Common myeloid progenitor, CD34-positive (primary cell): ENCODE data around the gene TMEM131.

Source experiments
- CTCF ChIA-PET: fragments of 350-600 bp; sonication (Branson Sonifier 250); formaldehyde crosslinking; loops from one replicate; lab custom pipeline; 2021; ENCODE audit warnings: antibody characterized with exemption; lab: Charles Lee
- POLR2A ChIA-PET: fragments of 350-600 bp; sonication (Branson Sonifier 250); formaldehyde crosslinking; loops from one replicate; lab custom pipeline; 2021; ENCODE audit warnings: antibody characterized with exemption; lab: Charles Lee
- DNase-seq, 3 donors: peaks; one replicate each; pipeline versions ENCODE4 v3.0.0 to v3.0.0-alpha.2; 2013
- H3K27ac ChIP-seq, 2 experiments: 1 replicate in 1 of 2; 2 replicates in 1 of 2; pipeline ENCODE4 v1.7.0; 2013; ENCODE audit warnings: inconsistent platforms in 2 of 2, low read length in 2 of 2, mild to moderate bottlenecking in 2 of 2, low read depth in 1 of 2, moderate library complexity in 1 of 2; ENCODE audit not compliant: severe bottlenecking in 2 of 2, insufficient read depth in 1 of 2, poor library complexity in 1 of 2
- H3K27me3 ChIP-seq, 5 experiments: replicated peaks in 2 of 5; 1 replicate in 3 of 5; 2 replicates in 2 of 5; pipeline versions ENCODE4 v1.6.1 to v1.7.0; 2013; ENCODE audit warnings: low read length in 4 of 5, mild to moderate bottlenecking in 2 of 5, moderate library complexity in 2 of 5, inconsistent platforms in 1 of 5; ENCODE audit not compliant: insufficient read depth in 5 of 5, control insufficient read depth in 4 of 5
- H3K36me3 ChIP-seq, 4 experiments: 1 replicate in 2 of 4; 2 replicates in 2 of 4; pipeline versions ENCODE4 v1.6.1 to v1.7.0; 2013; ENCODE audit warnings: low read length in 3 of 4, control low read depth in 1 of 4, mild to moderate bottlenecking in 1 of 4; ENCODE audit not compliant: control insufficient read depth in 4 of 4, insufficient read depth in 4 of 4
- H3K4me1 ChIP-seq, 4 experiments: 1 replicate in 3 of 4; 2 replicates in 1 of 4; pipeline versions ENCODE4 v1.6.1 to v1.7.1; 2013; ENCODE audit warnings: low read length in 3 of 4, mild to moderate bottlenecking in 3 of 4, control low read depth in 1 of 4, inconsistent platforms in 1 of 4, moderate library complexity in 1 of 4; ENCODE audit not compliant: control insufficient read depth in 4 of 4, insufficient read depth in 4 of 4; ENCODE audit errors: control extremely low read depth in 1 of 4
- H3K4me3 ChIP-seq, 7 experiments: 1 replicate in 4 of 7; 2 replicates in 3 of 7; pipeline versions ENCODE4 v1.5.1 to v1.7.0; 2013; ENCODE audit warnings: mild to moderate bottlenecking in 7 of 7, low read length in 6 of 7, moderate library complexity in 6 of 7, inconsistent platforms in 2 of 7, low read depth in 2 of 7, control low read depth in 1 of 7; ENCODE audit not compliant: insufficient read depth in 4 of 7, control insufficient read depth in 1 of 7; ENCODE audit errors: extremely low read depth in 1 of 7
- H3K9me3 ChIP-seq, 5 experiments: 1 replicate in 4 of 5; 2 replicates in 1 of 5; pipeline versions ENCODE4 v1.6.1 to v1.7.1; 2013; ENCODE audit warnings: low read length in 4 of 5, mild to moderate bottlenecking in 2 of 5, inconsistent platforms in 1 of 5, low read depth in 1 of 5, moderate library complexity in 1 of 5; ENCODE audit not compliant: control insufficient read depth in 4 of 5, insufficient read depth in 2 of 5; ENCODE audit errors: control extremely low read depth in 1 of 5
- WGBS: methylation state at CpG from one replicate; pipeline ENCODE4 v1.1.5; 2013; ENCODE audit not compliant: insufficient coverage; 5-methylcytosine and 5-hydroxymethylcytosine counted together

TMEM131 gene

DNA sequence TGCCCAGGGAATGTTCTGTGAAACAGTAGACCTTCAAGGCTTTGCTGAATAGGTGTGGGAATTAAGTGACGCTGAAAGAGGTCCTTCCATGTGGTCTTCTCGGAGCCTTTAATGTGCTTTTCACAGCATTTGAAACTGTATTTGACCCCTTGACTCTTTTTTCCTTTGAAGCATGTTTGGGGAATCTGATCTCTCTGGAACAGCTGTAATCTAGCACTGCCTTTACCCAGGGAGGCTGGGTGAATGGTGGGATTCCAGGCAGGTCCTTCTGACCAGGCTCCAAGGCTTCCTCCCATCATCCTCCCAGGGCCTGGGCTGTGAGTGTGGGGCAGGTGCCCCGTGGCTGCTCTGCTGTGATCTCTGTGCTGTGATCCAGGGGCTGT is 278.1 kb downstream of the TMEM131 start:
- POLR2A ChIA-PET, result no interaction called here
- Histone ChIP-seq H3K4me3 (no peak overlapping the region), H3K4me1 (peaks cover 2 to 52% (median 47%) of the 10 kb centered on the region in 4 experiments), H3K36me3 (no peaks in the 10 kb centered on the region), H3K9me3 (no peaks in the 10 kb centered on the region), H3K27ac (no peak overlapping the region), H3K27me3 (no peaks in the 10 kb centered on the region)
- no peak for DNase-seq
- WGBS, result 100% methylated on average over 2 of the region's 3 CpGs
- CTCF ChIA-PET, result interaction anchor here (1.1 to 11.6 kb wide), 10 partner anchors 8 to 31 kb away, joined by 3 to 108 read pairs (median 5); no protein-coding TSS in a partner anchor

DNA sequence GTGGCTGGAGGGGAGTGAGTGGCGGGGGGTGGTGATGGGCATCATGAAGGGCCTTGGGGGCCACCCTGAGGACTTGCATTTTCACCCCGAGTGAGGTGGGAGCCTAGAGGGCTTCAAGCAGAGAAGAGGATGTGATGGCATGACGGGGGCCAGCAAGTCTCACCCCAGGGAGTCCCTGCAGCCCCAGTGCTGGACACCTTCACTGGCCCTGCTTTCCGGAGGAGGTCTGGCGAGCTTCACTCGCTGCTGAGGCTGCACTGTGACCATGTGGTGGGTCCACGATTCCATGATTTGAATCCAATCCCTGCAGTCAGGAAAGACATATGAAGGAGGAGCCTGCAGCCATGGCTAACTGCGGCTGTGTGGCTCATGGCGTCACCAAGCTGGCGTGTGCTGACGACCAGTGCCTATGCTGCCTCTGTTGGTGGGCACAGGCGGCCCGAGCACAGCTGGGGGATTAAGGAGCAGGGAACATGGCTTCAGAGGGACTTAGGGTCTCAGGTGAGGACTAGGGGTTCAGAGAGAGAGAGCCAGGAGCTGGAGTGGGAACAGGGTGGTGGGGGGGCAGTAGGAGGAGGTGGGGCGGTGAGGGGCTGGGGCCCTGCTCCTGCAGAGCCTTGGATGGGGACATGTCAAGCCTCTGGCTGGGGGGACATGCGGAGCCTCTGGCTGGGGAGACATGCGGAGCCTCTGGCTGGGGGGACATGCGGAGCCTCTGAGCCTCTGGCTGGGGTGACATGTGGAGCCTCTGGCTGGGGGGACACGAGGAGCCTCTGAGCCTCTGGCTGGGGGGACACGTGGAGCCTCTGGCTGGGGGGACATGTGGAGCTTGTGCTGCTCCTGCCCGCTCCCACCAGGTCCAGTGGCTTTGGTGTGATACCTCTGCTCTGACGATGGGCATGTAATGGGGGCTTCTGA is 278.8 kb downstream of the TMEM131 start:
- no peak overlapping the region for H3K27ac ChIP-seq
- ChIA-PET CTCF (interaction anchor here (1.1 to 11.6 kb wide), 6 partner anchors 10 to 31 kb away, joined by 3 to 108 read pairs (median 4); no protein-coding TSS in a partner anchor), POLR2A (no interaction called here)
- no peak overlapping the region for H3K4me3 ChIP-seq
- H3K36me3 ChIP-seq, result no peaks in the 10 kb centered on the region
- no peaks in the 10 kb centered on the region for H3K9me3 ChIP-seq
- DNase-seq, result no peak
- no peaks in the 10 kb centered on the region for H3K27me3 ChIP-seq
- peaks cover 2 to 54% (median 50%) of the 10 kb centered on the region in 4 experiments for H3K4me1 ChIP-seq
- 97% methylated on average over 20 of the region's 21 CpGs for WGBS

DNA sequence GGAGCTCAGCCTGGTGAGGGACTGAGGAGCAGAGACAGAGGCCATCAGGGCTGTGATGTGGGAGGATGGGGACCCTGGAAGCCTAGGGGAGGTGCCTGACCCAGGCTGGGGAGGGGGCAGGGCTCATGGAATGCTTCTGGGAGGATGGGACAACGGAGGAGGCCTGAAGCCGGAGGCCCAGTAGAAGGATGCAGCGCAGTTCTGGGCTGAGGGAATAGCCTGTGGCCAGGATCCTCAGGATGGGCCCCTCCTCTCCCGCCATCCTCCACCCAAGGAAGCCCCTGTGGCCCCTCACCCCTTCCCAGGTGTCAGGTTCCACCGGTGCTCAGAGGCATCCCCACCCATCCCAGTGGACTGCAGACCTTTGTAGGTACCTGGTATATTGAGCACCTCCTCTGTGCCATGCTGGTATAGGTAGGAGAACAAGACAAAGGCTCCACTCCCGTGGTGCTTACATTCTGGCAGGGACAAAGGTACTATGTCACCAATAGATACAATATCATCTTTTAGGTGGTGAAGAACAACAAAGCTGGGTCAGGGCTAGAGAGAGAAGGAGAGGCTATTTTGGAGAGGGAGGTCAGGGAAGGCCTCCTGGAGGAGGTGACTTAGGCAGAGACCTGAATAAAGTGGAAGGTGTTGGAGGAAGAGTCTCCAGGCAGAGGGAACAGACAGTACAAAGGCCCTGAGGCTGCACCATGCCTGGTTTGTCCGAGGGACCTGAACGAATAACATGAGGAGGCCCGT is 279.6 kb downstream of the TMEM131 start:
- ChIA-PET CTCF (interaction anchor here (0.7 to 11.6 kb wide), 3 partner anchors 10 to 25 kb away, joined by 3 to 108 read pairs (median 3); no protein-coding TSS in a partner anchor), POLR2A (no interaction called here)
- peaks cover 2 to 54% (median 50%) of the 10 kb centered on the region in 4 experiments for H3K4me1 ChIP-seq
- H3K9me3 ChIP-seq, result no peaks in the 10 kb centered on the region
- 100% methylated on average over 6 of the region's 9 CpGs for WGBS
- no peak overlapping the region for H3K27ac ChIP-seq
- no peak overlapping the region for H3K4me3 ChIP-seq
- no peaks in the 10 kb centered on the region for H3K27me3 ChIP-seq
- H3K36me3 ChIP-seq, result no peaks in the 10 kb centered on the region
- DNase-seq, result no peak

- POLR2A ChIA-PET, result no interaction called here
- H3K4me3 ChIP-seq, result no peak overlapping the region
- no peak for DNase-seq
- no peaks in the 10 kb centered on the region for H3K27me3 ChIP-seq
- WGBS, result 93% methylated on average over 10 of the region's 13 CpGs
- H3K9me3 ChIP-seq, result no peaks in the 10 kb centered on the region
- H3K27ac ChIP-seq, result no peak overlapping the region
- no peaks in the 10 kb centered on the region for H3K36me3 ChIP-seq
- H3K4me1 ChIP-seq, result peaks cover 2 to 55% (median 50%) of the 10 kb centered on the region in 4 experiments
- CTCF ChIA-PET, result interaction anchor here (10.5 to 11.6 kb wide), 2 partner anchors 16 to 29 kb away, joined by 108 to 131 read pairs; no protein-coding TSS in a partner anchor
These were observed 280.6 kb downstream of the TMEM131 start for GRCh38 chr2:97714950-97715652.

DNA sequence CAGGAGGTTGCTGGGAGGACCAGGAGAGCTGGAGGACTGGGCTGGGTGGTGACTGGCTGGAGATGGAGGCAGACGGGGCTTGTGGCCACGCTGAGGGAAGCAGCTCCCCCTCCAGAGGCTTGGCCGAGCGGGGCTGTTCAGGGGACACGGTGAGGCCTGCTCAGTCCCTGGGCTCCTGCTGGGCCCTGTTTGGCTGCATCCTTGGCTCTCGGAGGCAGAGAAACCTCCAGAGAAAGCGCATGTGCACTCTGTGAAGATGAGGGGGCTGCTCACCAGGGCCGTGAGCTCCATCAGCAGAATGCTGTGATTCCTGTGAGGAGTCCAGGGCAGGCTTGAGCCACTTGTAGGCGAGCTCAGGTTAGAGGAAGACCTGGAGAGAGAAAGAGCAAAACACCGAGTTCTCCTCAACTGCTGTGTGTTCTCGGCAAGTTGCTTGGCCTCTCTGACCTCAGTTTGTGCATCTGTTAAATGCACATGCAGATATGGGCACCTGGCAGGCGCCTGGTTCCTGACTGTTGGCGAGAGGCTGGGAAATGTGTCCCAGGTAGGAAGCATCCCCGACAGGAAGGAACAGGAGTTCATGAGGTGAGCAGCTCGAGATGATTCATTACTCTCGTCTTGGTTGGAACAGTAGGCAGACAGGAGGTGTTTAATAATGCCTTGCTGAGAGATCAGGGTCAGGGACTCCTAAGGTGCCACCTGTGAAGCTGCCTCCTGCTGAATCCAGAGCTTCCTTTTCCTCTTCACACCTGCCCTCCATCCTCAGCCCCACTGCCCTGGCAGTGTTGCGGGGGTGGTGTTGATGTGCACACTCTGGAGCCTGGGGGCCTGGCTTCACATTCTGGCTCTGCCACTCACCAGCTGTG is 281.4 kb downstream of the TMEM131 start:
- H3K4me3 ChIP-seq, result no peak overlapping the region
- peak overlapping the region; percentile 44 to 68 for H3K27ac ChIP-seq
- 91% methylated on average over 15 of the region's 17 CpGs for WGBS
- no peaks in the 10 kb centered on the region for H3K36me3 ChIP-seq
- no peaks in the 10 kb centered on the region for H3K27me3 ChIP-seq
- DNase-seq, result no peak
- ChIA-PET POLR2A (no interaction called here), CTCF (interaction anchor here (1.4 to 11.6 kb wide), 5 partner anchors 12 to 68 kb away, joined by 4 to 131 read pairs (median 8); partner anchors contain the start of gene COX5B)
- H3K9me3 ChIP-seq, result no peaks in the 10 kb centered on the region
- H3K4me1 ChIP-seq, result peaks cover 2 to 54% (median 48%) of the 10 kb centered on the region in 4 experiments
